Measurements from ENCODE around the gene RHBG.

GRCh38 chr1:156394082-156394481 lies 25.1 kb downstream of the RHBG start:
- TF ChIP-seq, protein P1, sequence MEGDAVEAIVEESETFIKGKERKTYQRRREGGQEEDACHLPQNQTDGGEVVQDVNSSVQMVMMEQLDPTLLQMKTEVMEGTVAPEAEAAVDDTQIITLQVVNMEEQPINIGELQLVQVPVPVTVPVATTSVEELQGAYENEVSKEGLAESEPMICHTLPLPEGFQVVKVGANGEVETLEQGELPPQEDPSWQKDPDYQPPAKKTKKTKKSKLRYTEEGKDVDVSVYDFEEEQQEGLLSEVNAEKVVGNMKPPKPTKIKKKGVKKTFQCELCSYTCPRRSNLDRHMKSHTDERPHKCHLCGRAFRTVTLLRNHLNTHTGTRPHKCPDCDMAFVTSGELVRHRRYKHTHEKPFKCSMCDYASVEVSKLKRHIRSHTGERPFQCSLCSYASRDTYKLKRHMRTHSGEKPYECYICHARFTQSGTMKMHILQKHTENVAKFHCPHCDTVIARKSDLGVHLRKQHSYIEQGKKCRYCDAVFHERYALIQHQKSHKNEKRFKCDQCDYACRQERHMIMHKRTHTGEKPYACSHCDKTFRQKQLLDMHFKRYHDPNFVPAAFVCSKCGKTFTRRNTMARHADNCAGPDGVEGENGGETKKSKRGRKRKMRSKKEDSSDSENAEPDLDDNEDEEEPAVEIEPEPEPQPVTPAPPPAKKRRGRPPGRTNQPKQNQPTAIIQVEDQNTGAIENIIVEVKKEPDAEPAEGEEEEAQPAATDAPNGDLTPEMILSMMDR (IDR thresholded peaks at IDR 0.05), result no peak
- no peak for TF ChIP-seq EZH2 (IDR thresholded peaks at IDR 0.05; ENCODE audit: borderline replicate concordance, insufficient read depth, low read depth, low read length, poor library complexity, severe bottlenecking)

Data from B cell (primary cell).